ENCODE data around the gene CLTRN. TPM values are rescaled to one million over a fixed set of nuclear protein-coding genes. Genes with fewer than 3 reads are reported as not detected.

Gene CLTRN
- total RNA-seq, 2 experiments from 2014 or later = 0.38 to 0.59 TPM

DNA sequence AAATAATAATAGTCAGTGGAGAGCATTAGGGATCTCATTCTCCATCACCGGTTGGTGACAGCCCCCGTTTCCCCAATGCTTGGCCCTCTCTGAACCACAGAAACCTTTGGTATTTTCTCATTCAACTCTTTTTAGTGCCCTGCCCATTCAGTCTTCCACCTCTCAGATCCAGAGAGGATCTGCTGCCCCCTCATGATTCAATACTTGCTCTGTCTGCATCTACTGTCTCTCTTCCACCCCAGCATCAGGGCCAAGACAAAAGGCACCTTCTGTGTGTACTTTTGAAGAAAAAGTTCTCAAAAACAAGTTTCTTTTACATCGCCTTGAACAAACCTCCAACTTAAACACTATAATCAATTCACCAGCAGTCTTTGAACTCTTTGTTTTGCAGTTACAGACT lies 19.3 kb downstream of the CLTRN start:
- H3K4me3 Mint-ChIP-seq = no peak overlapping the region
- H3K27ac Mint-ChIP-seq = peak overlapping the region; percentile 43
- CTCF ChIA-PET = no interaction called here
- no peaks in the 10 kb centered on the region for H3K36me3 Mint-ChIP-seq (ENCODE audit: low read depth)
- no peaks in the 10 kb centered on the region for H3K27me3 Mint-ChIP-seq (ENCODE audit: low read depth)
- no peak for DNase-seq
- H3K9me3 Mint-ChIP-seq = no peaks in the 10 kb centered on the region
- intact Hi-C loops (cut with micrococcal nuclease) = loop anchor here (2.0 kb wide), 2 partner anchors 76 to 152 kb away; partner anchors contain the start of gene PIR
- peaks cover 21% of the 10 kb centered on the region for H3K4me1 Mint-ChIP-seq (ENCODE audit: low read depth)

DNA sequence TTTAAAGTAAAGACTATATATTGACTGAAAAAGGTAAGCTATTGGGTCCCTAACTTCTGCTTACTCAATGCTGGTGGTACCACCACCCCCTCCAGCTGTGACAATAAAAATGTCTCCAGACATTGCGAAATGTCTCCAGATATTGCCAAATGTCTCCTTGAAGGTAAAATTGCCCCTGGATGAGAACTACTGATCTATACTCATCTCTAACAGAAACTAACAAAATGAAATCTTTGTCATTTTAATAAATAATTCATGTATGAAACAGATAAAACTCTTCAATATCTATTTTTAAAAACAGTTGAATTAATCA lies 20.1 kb downstream of the CLTRN start:
- Mint-ChIP-seq H3K27me3 (ENCODE audit: low read depth) (no peaks in the 10 kb centered on the region), H3K4me3 (no peak overlapping the region), H3K36me3 (ENCODE audit: low read depth) (no peaks in the 10 kb centered on the region), H3K9me3 (no peaks in the 10 kb centered on the region), H3K4me1 (ENCODE audit: low read depth) (peaks cover 21% of the 10 kb centered on the region), H3K27ac (no peak overlapping the region)
- CTCF ChIA-PET = interaction anchor here (0.7 to 1.5 kb wide), 2 partner anchors 151 to 251 kb away, joined by 3 to 5 read pairs; partner anchors contain the start of gene PIR
- intact Hi-C loops (cut with micrococcal nuclease) = loop anchor here (2.0 kb wide), 2 partner anchors 76 to 152 kb away; partner anchors contain the start of gene PIR
- DNase-seq = no peak

DNA sequence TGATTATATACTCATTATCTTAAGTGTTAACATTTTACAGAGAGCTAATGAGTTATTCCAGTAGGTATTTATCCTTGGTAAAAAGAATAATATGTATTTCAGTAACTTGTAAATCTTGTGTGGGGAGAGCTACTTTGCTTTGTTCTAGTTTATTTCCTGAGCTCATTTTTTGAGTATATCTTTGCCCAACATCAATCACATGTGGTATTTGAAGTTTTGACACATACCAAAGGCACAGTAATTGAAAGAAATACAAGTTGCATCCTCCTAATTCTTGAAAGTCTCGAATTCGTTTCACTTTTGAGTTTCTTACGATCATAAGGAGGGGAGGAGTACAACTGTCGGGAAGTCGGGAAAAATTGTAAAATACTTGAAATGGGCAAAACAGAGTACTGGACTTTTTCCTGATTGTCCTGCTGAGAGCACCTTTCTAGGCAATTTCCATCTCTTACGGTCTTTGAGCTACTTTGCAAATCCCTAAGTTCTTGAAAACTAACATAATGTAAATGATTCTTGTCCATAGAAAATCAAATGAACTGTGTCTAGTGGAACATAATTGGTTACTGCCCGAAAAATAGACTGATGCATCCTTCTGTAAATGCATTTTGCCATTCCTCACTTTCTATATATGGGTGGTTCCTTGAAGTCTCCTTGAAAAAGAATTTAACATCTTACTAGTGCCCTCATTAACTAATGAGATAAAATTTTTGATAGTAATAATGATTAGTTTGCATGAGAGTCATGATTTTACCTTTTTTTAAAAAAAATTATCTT lies 20.6 kb downstream of the CLTRN start:
- Mint-ChIP-seq H3K27ac (no peak overlapping the region), H3K27me3 (ENCODE audit: low read depth) (no peaks in the 10 kb centered on the region)

DNA sequence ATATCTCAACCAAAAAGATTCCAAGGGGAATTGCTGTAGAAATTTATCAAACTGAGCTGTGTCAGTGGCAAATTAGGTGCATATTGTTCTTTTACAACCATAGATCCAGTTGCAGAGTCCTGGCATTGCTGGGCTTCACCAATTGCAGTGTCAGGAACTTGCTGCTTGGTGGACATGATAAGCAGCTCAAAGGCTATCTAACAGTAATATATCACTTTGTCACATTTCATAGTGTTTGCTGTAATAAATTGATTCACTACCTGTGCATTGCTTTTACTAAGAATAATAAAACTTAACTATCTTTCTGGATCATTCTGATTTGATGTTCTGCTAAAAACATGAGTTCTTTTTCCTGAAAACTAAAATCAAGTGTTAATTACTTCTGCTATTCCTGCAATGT lies 33.0 kb downstream of the CLTRN start:
- no peak for DNase-seq
- Mint-ChIP-seq H3K36me3 (ENCODE audit: low read depth) (no peaks in the 10 kb centered on the region), H3K27me3 (ENCODE audit: low read depth) (peaks cover 2% of the 10 kb centered on the region), H3K27ac (no peak overlapping the region), H3K9me3 (no peaks in the 10 kb centered on the region), H3K4me3 (no peak overlapping the region), H3K4me1 (ENCODE audit: low read depth) (no peaks in the 10 kb centered on the region)
- CTCF ChIA-PET = no interaction called here
- intact Hi-C loops (cut with micrococcal nuclease) = no loop called here

More for the DNA sequence above, 20.6 kb downstream of the CLTRN start:
- Mint-ChIP-seq H3K9me3 (no peaks in the 10 kb centered on the region), H3K4me1 (ENCODE audit: low read depth) (peaks cover 21% of the 10 kb centered on the region), H3K36me3 (ENCODE audit: low read depth) (no peaks in the 10 kb centered on the region), H3K4me3 (no peak overlapping the region)
- intact Hi-C loops (cut with micrococcal nuclease) = loop anchor here (2.0 kb wide), 2 partner anchors 75 to 151 kb away; partner anchors contain the start of gene PIR
- no peak for DNase-seq
- CTCF ChIA-PET = interaction anchor here (0.7 to 1.5 kb wide), 3 partner anchors 13 to 251 kb away, joined by 3 to 5 read pairs (median 3); partner anchors contain the start of gene PIR

DNA sequence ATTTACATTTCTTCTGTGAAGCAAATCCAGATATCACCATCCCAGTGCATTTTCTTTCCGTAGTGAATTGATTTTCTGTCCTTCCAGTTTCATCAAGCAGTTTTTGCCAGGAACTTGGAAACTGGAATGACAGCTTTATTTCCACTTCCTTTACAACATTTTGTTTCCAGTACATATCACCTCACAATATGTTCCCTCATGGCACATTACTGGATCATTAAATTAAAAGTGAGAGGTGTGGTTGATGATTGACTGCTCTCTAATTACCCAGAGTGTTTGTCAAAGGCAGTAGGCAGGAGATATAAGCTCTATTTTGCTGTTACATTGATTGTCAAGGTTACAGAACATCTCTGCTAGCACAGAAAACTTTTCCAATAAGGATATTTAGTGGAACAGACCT lies 41.6 kb downstream of the CLTRN start:
- Mint-ChIP-seq H3K4me3 (no peak overlapping the region), H3K4me1 (ENCODE audit: low read depth) (no peaks in the 10 kb centered on the region), H3K27me3 (ENCODE audit: low read depth) (no peaks in the 10 kb centered on the region), H3K27ac (no peak overlapping the region), H3K9me3 (no peaks in the 10 kb centered on the region), H3K36me3 (ENCODE audit: low read depth) (no peaks in the 10 kb centered on the region)
- intact Hi-C loops (cut with micrococcal nuclease) = no loop called here
- CTCF ChIA-PET = no interaction called here
- no peak for DNase-seq

DNA sequence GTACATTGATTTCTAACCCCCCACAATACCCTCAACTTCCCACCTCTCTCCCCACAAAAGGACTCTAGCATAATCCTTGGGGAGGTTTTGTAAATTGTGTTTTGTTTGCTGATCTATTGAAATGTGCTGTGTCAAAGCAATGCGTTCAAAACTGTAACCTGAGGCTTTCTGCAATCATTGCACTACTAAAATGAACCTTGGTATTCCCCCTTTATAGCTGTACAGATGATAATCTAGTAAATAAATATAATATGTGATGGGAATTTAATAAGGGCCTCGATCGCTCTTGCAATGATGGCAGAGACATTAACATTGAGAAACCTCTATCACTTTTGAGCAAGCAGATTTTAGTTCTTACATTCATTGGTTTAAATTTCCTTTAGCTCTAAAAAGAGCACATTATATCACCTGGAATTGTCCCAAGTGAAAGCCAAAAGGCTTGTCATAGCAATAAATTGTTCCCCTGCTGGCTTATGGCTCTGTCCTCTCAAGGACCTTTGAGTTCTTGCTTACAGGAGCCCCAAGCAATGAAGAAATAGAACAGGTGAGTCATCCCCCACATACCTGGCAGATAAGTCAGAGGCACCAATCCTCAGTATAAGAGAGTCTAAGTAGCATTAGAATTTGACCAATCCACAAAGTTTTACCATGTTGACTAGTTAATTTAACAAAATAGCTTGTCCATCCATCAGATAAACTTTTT lies 45.4 kb downstream of the CLTRN start:
- intact Hi-C loops (cut with micrococcal nuclease) = no loop called here
- H3K4me1 Mint-ChIP-seq (ENCODE audit: low read depth) = no peaks in the 10 kb centered on the region
- H3K27me3 Mint-ChIP-seq (ENCODE audit: low read depth) = no peaks in the 10 kb centered on the region
- H3K9me3 Mint-ChIP-seq = no peaks in the 10 kb centered on the region
- no peaks in the 10 kb centered on the region for H3K36me3 Mint-ChIP-seq (ENCODE audit: low read depth)
- no peak overlapping the region for H3K27ac Mint-ChIP-seq
- no peak for DNase-seq
- H3K4me3 Mint-ChIP-seq = no peak overlapping the region
- CTCF ChIA-PET = no interaction called here

DNA sequence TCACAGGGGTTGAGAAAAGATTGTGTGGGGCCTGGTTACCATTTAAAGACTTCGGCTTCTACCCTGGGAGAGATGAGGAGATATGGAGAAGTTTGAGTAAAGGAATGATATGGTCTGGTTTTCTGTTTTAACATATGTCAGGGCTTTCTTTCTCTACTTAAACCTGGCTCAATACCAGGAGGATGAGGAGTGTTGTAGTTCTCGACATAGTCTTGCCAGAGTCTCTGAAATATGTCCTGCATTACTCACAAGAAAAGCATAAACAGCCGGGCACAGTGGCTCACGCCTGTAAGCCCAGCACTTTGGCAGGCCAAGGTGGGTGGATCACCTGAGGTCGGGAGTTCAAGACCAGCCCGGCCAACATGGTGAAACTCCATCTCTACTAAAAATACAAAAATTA lies 47.5 kb downstream of the CLTRN start:
- Mint-ChIP-seq H3K27ac (no peak overlapping the region), H3K4me1 (ENCODE audit: low read depth) (no peaks in the 10 kb centered on the region), H3K4me3 (no peak overlapping the region), H3K9me3 (no peaks in the 10 kb centered on the region), H3K27me3 (ENCODE audit: low read depth) (no peaks in the 10 kb centered on the region), H3K36me3 (ENCODE audit: low read depth) (no peaks in the 10 kb centered on the region)
- CTCF ChIA-PET = no interaction called here
- intact Hi-C loops (cut with micrococcal nuclease) = no loop called here
- no peak for DNase-seq

DNA sequence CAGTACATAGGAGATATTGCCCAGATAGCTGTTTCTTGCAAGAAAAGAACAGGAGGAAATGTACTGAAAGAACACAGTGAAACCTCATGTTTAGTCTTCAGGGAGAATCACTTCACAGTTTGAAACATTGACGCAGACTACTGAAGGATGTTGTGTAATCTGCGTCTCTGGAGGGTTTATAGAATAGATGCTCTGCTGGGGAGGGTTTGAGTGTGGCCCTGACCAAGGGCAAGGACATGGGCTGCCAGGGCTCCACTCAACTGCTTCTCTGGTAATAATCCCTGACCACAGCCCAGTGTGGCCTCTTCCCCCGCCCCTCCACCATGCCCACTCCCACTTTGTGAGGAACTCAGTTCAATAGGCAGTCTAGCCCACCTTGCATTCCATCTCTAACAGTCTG lies 48.1 kb downstream of the CLTRN start:
- Mint-ChIP-seq H3K36me3 (ENCODE audit: low read depth) (no peaks in the 10 kb centered on the region), H3K4me1 (ENCODE audit: low read depth) (no peaks in the 10 kb centered on the region), H3K9me3 (no peaks in the 10 kb centered on the region), H3K4me3 (no peak overlapping the region), H3K27me3 (ENCODE audit: low read depth) (no peaks in the 10 kb centered on the region), H3K27ac (no peak overlapping the region)
- CTCF ChIA-PET = no interaction called here
- intact Hi-C loops (cut with micrococcal nuclease) = no loop called here
- DNase-seq = no peak

DNA sequence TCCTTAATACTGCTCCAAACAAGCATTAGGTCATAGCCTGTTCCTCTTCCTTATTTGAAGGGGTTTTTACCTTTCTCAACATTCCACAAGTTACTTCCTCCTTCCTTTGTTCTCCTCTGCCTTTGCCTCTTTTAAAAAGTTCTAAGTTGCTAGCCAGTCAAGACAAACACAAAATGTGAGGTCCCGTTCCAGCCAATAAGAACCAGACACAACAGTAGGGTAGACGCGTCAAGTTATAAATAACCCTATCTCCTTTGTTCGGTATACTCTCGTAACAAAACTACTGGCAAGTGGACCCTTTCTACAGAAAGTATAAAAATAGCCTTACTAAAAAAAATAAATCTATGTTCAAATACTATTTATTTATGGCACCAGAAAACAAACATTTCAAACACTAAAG lies 57.5 kb downstream of the CLTRN start:
- CTCF ChIA-PET = no interaction called here
- no peaks in the 10 kb centered on the region for H3K9me3 Mint-ChIP-seq
- no peaks in the 10 kb centered on the region for H3K36me3 Mint-ChIP-seq (ENCODE audit: low read depth)
- H3K4me3 Mint-ChIP-seq = no peak overlapping the region
- intact Hi-C loops (cut with micrococcal nuclease) = no loop called here
- H3K4me1 Mint-ChIP-seq (ENCODE audit: low read depth) = no peaks in the 10 kb centered on the region
- H3K27me3 Mint-ChIP-seq (ENCODE audit: low read depth) = no peaks in the 10 kb centered on the region
- no peak for DNase-seq
- H3K27ac Mint-ChIP-seq = no peak overlapping the region

DNA sequence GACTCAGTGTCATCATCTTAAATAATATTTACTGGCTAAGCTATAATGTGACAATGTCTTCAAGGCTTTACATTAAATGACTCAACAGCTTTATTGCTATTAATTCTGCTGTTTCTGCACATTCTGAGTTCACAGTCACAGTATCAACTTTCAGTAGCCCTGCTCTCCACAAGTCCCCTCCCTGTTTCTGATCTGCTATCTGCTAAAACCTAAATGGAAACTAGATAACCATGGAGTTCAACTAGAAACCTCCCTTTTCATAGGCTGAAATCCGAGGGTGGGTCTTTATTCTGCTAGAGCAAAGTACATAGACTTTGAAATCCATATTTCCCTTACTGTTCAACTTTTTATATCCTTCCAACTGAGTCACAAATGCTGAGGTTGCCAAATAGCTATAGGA lies 58.5 kb downstream of the CLTRN start:
- H3K36me3 Mint-ChIP-seq (ENCODE audit: low read depth) = no peaks in the 10 kb centered on the region
- H3K4me3 Mint-ChIP-seq = no peak overlapping the region
- no peaks in the 10 kb centered on the region for H3K27me3 Mint-ChIP-seq (ENCODE audit: low read depth)
- no peaks in the 10 kb centered on the region for H3K9me3 Mint-ChIP-seq
- H3K4me1 Mint-ChIP-seq (ENCODE audit: low read depth) = no peaks in the 10 kb centered on the region
- intact Hi-C loops (cut with micrococcal nuclease) = no loop called here
- no peak for DNase-seq
- H3K27ac Mint-ChIP-seq = no peak overlapping the region
- CTCF ChIA-PET = no interaction called here

DNA sequence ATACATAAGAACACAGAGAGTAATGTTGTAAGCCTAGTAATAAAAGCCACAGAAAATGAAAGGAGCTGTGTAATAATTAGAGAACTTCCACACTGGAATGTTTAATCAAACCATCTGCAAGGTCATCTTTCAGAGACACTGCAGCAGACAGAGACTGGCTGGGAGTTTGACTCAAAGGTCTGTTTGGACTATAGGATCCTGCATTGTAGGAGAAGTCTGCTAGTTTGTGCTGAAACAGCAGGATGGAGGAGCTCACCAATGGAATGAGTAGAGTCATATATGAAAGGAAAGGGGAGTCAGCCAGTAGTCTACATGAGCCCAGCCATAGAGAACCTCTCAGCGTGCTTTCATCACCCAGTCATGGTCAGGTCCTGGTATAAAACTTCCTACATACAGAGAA lies 59.4 kb downstream of the CLTRN start:
- no peak for DNase-seq
- no peaks in the 10 kb centered on the region for H3K4me1 Mint-ChIP-seq (ENCODE audit: low read depth)
- no peak overlapping the region for H3K27ac Mint-ChIP-seq
- H3K27me3 Mint-ChIP-seq (ENCODE audit: low read depth) = no peaks in the 10 kb centered on the region
- H3K9me3 Mint-ChIP-seq = no peaks in the 10 kb centered on the region
- CTCF ChIA-PET = no interaction called here
- H3K36me3 Mint-ChIP-seq (ENCODE audit: low read depth) = no peaks in the 10 kb centered on the region
- no peak overlapping the region for H3K4me3 Mint-ChIP-seq
- intact Hi-C loops (cut with micrococcal nuclease) = no loop called here

DNA sequence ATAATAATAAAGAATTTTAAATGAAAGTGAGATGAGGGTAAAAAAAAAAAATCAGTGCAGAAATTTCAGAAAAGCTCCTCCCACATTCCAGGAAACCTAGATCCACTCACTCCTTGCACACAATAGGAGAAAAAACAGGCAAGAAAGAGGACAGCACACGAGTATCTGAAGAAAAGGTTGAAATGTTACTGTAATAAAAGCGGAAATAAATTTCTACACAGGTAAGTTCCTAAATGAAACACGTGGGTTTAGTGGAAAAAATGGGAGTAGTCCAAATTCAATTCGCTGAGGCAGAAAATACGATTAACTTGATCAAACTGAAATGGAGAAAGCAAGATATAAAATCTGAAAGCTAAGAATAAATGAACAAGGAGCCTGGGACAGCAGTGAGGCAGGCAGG lies 61.8 kb downstream of the CLTRN start:
- intact Hi-C loops (cut with micrococcal nuclease) = no loop called here

DNA sequence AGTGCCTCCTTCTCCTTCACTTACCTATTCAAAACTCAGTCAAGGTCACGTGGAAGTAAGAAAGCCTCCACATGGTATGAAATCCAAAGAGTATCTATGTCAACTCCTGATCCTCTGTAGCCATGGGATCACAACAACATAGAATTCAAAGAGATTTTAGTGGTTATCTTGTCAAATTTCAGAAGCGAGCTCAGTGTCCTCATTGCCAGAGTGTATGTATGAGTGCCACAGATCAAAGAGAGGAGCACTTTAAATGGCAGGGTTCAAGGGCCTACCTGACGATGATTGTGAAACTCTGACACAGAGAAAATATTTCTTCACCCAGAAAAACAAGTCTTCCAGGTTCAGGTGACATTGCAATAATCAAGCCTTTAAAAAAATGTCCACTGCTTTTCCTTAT lies 62.7 kb downstream of the CLTRN start:
- H3K36me3 Mint-ChIP-seq (ENCODE audit: low read depth) = no peaks in the 10 kb centered on the region
- intact Hi-C loops (cut with micrococcal nuclease) = no loop called here
- H3K4me3 Mint-ChIP-seq = no peak overlapping the region
- CTCF ChIA-PET = no interaction called here
- H3K4me1 Mint-ChIP-seq (ENCODE audit: low read depth) = no peaks in the 10 kb centered on the region
- no peaks in the 10 kb centered on the region for H3K9me3 Mint-ChIP-seq
- no peak overlapping the region for H3K27ac Mint-ChIP-seq
- DNase-seq = no peak
- no peaks in the 10 kb centered on the region for H3K27me3 Mint-ChIP-seq (ENCODE audit: low read depth)

More for the DNA sequence above, 61.8 kb downstream of the CLTRN start:
- Mint-ChIP-seq H3K27me3 (ENCODE audit: low read depth) (no peaks in the 10 kb centered on the region), H3K36me3 (ENCODE audit: low read depth) (no peaks in the 10 kb centered on the region), H3K27ac (no peak overlapping the region), H3K9me3 (no peaks in the 10 kb centered on the region), H3K4me1 (ENCODE audit: low read depth) (no peaks in the 10 kb centered on the region), H3K4me3 (no peak overlapping the region)
- CTCF ChIA-PET = no interaction called here
- no peak for DNase-seq

All from activated naive CD4-positive, alpha-beta T cell treated with anti-CD3 and anti-CD28 coated beads for 36 hours (primary cell).